DOHH2 (cell line): Measurements from ENCODE around the gene PIWIL1.

Source experiments
- CTCF ChIP-seq: fragments of 200-600 bp; sonication (generic); IDR thresholded peaks from one replicate; pipeline ENCODE4 v1.5.1; 2014; ENCODE audit warnings: antibody characterized with exemption, mild to moderate bottlenecking, low read depth, low read length; ENCODE audit not compliant: poor library complexity, severe bottlenecking
- EZH2phosphoT487 ChIP-seq: fragments of 200-600 bp; sonication (generic); IDR thresholded peaks from 2 replicates; pipeline ENCODE4 v1.6.1; 2017; ENCODE audit warnings: borderline replicate concordance, mild to moderate bottlenecking, antibody characterized with exemption, low read length, moderate library complexity, mixed read lengths

GRCh38 chr12:130347588-130347987, 9.9 kb downstream of the PIWIL1 start:
- TF ChIP-seq CTCF (no peak), EZH2phosphoT487 (no peak)
